ENCODE measurements around the gene FRYL.

FRYL gene

DNA sequence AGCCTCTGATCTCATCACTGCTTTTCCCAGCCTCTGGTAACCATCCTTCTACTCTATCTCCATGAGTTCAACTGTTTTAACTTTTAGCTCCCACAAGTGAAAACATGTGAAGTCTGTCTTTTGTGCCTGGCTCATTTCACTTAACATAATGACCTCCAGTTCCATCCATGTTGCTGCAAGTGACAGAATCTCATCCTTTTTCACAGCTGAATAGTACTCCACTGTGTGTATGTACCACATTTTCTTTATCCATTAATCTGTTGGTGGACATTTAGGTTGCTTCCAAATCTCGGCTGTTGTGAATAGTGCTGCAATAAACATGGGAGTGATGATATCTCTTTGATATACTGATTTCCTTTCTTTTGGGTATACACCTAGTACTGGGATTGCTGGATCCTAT is 109.5 kb downstream of the FRYL start:
- TF ChIP-seq, protein P1, sequence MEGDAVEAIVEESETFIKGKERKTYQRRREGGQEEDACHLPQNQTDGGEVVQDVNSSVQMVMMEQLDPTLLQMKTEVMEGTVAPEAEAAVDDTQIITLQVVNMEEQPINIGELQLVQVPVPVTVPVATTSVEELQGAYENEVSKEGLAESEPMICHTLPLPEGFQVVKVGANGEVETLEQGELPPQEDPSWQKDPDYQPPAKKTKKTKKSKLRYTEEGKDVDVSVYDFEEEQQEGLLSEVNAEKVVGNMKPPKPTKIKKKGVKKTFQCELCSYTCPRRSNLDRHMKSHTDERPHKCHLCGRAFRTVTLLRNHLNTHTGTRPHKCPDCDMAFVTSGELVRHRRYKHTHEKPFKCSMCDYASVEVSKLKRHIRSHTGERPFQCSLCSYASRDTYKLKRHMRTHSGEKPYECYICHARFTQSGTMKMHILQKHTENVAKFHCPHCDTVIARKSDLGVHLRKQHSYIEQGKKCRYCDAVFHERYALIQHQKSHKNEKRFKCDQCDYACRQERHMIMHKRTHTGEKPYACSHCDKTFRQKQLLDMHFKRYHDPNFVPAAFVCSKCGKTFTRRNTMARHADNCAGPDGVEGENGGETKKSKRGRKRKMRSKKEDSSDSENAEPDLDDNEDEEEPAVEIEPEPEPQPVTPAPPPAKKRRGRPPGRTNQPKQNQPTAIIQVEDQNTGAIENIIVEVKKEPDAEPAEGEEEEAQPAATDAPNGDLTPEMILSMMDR (IDR thresholded peaks at IDR 0.05; ENCODE audit: poor library complexity, severe bottlenecking): no peak
- no peak overlapping the region for H3K27ac ChIP-seq (ENCODE audit: poor library complexity, severe bottlenecking)

DNA sequence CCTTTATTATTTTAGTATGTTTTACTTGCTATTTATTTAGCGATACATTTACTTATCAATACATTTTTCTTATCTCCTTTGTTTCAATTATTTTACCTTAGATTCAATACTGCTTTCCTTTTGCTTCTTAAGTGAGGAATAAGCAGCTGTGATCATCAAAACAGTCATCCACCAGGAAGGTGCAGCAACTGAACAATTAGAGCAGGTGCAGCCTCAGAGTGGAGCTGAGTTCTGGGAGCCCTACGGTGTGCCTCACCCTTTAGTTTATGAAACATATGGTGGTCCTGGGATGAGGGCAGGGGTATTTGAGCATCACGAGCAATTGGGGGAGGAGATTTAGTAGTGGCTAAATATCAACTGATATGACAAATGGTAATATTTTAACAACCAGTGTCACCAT is 111.0 kb downstream of the FRYL start:
- no peak for DNase-seq (ENCODE audit: low spot score)
- Histone ChIP-seq H3K4me3 (ENCODE audit: severe bottlenecking) (no peak overlapping the region), H3K27me3 (ENCODE audit: insufficient read depth, poor library complexity, severe bottlenecking) (no peaks in the 10 kb centered on the region), H3K36me3 (ENCODE audit: low read depth) (0 out of 2 replicates have a peak, but pooled peaks cover 5% of the 10 kb centered on the region), H3K27ac (ENCODE audit: poor library complexity, severe bottlenecking) (peak overlapping the region; percentile 64), H3K4me1 (ENCODE audit: insufficient read depth, poor library complexity, severe bottlenecking) (peaks cover 47% of the 10 kb centered on the region), H3K9me3 (ENCODE audit: severe bottlenecking) (no peaks in the 10 kb centered on the region)
- TF ChIP-seq, protein P1 (IDR thresholded peaks at IDR 0.05; ENCODE audit: poor library complexity, severe bottlenecking): no peak
- no peak for ATAC-seq (ENCODE audit: low read depth)

More for the DNA sequence above, 109.5 kb downstream of the FRYL start:
- peaks cover 32% of the 10 kb centered on the region for H3K4me1 ChIP-seq (ENCODE audit: insufficient read depth, poor library complexity, severe bottlenecking)
- no peak for ATAC-seq (ENCODE audit: low read depth)
- DNase-seq (ENCODE audit: low spot score): no peak
- 0 out of 2 replicates have a peak, but pooled peaks cover 5% of the 10 kb centered on the region for H3K36me3 ChIP-seq (ENCODE audit: low read depth)
- no peaks in the 10 kb centered on the region for H3K9me3 ChIP-seq (ENCODE audit: severe bottlenecking)
- H3K27me3 ChIP-seq (ENCODE audit: insufficient read depth, poor library complexity, severe bottlenecking): no peaks in the 10 kb centered on the region
- no peak overlapping the region for H3K4me3 ChIP-seq (ENCODE audit: severe bottlenecking)

DNA sequence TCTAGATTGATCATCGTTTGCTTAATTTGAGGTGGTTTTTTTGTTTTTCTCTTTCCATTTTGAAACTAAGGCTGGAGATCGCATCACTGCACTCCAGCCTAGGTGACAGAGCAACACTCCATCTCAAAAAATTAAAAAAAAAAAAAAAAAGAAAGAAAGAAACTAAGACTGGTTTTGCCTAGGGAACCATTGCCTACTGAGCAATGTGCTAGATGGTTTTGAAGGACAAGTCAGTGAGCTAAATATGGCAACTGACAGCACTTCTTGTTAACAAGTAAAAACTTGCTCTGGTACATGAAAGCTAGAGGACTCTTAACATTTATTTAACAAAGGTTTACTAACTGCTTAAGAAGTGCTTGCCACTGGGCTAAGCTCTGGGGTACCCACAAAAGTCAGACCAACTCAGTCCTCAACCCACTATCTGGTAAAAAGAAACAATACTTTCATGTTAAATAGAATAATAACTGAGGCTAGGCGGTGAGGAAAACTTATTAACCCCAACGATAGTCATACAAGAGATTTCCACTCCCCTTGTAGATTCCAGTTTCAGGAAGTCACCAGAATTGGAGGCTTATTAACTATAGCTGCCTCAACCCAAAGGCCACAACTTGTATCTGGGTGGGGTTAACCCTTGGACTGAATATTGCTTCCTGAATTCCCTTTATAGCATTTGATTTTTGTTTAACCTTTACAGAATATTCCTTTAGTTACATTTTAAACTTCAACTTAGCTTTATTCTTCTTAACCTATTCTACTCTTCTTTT is 111.6 kb downstream of the FRYL start:
- Histone ChIP-seq H3K4me1 (ENCODE audit: insufficient read depth, poor library complexity, severe bottlenecking) (peaks cover 50% of the 10 kb centered on the region), H3K4me3 (ENCODE audit: severe bottlenecking) (no peak overlapping the region), H3K27me3 (ENCODE audit: insufficient read depth, poor library complexity, severe bottlenecking) (no peaks in the 10 kb centered on the region), H3K9me3 (ENCODE audit: severe bottlenecking) (no peaks in the 10 kb centered on the region), H3K36me3 (ENCODE audit: low read depth) (0 out of 2 replicates have a peak, but pooled peaks cover 5% of the 10 kb centered on the region), H3K27ac (ENCODE audit: poor library complexity, severe bottlenecking) (peak overlapping the region; percentile 64)
- TF ChIP-seq, protein P1 (IDR thresholded peaks at IDR 0.05; ENCODE audit: poor library complexity, severe bottlenecking): no peak
- DNase-seq (ENCODE audit: low spot score) (no peak), ATAC-seq (ENCODE audit: low read depth) (peak; percentile 61)

DNA sequence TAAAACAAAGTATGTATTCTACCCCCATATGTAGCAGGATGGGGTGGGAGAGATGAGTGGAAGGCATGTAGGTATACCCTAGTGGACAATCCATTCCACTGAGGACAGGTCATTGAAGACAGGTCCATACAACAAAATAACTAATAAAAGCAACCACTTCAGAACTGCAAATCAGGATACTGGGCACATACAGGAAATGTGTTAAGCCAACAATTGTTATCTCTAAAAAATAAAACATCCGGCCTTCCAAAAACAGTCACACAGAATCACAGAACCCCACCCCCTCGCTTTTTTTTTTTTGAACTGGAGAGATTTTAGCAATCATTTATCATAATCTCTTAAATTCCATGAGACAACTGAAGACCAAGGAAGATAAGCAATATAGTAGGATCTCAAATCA is 112.9 kb downstream of the FRYL start:
- Histone ChIP-seq H3K27ac (ENCODE audit: poor library complexity, severe bottlenecking) (peak overlapping the region; percentile 64), H3K4me1 (ENCODE audit: insufficient read depth, poor library complexity, severe bottlenecking) (peaks cover 50% of the 10 kb centered on the region), H3K27me3 (ENCODE audit: insufficient read depth, poor library complexity, severe bottlenecking) (no peaks in the 10 kb centered on the region), H3K9me3 (ENCODE audit: severe bottlenecking) (no peaks in the 10 kb centered on the region), H3K36me3 (ENCODE audit: low read depth) (0 out of 2 replicates have a peak, but pooled peaks cover 5% of the 10 kb centered on the region), H3K4me3 (ENCODE audit: severe bottlenecking) (no peak overlapping the region)
- DNase-seq (ENCODE audit: low spot score) (no peak), ATAC-seq (ENCODE audit: low read depth) (no peak)
- TF ChIP-seq, protein P1 (IDR thresholded peaks at IDR 0.05; ENCODE audit: poor library complexity, severe bottlenecking): no peak

Data from RWPE2 (cell line).